CD4-positive, alpha-beta T cell treated with Interferon gamma for 1 hour (primary cell): ENCODE results near the gene LDLRAD2.
"Not testable (repeated sequence)": the region's sequence is repeated elsewhere in the genome, so short reads cannot be mapped to it uniquely, and the experiment has no call there.

Source experiments
- DNase-seq: peaks from one replicate; pipeline ENCODE4 v3.0.0-alpha.2; 2020

The LDLRAD2 gene

DNA sequence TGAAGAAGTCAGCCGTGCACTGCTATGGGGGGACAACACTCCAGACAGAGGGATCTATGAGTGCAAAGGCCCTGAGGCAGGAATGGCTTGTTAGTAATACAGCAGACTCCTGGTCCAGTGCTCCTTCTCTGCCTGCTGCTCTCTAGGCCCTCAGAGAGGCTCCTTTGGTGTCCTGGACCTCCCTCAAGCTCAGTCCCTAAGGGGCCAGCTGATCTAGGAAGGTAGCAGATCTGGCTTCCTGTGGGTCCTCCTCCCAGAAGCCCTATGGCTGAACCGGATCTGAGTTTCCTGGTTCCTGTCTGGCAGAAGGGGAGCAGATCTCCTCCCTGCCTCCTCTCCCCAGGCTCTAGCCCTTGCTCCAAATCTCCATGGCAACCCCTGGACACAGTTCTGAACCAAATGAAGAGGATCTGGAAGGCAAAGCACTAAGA is at the start of gene LDLRAD2:
TSS of gene LDLRAD2 (plus strand) at position 391 of the 431 bp plus-strand sequence. CDS start 187 bp downstream, outside the sequence.
- DNase-seq, result no peak

DNA sequence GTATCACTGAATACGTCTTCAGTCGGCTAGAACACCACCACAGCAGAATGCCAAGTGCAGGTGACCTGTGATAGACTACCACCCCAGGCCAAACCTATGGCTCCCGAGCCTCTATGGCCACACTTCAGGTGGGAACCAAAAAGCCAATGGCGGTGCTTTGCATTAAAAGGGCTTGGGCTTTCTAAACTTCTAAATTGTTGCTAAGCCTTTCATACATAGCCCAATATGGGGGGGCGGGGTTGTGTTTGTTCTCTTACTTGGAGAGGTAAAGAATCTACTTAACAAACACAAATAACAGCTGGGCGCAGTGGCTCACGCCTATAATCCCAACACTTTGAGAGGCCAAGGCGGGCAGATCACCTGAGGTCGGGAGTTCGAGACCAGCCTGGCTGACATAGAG is 48.8 kb upstream of the LDLRAD2 start:
- no peak for DNase-seq

DNA sequence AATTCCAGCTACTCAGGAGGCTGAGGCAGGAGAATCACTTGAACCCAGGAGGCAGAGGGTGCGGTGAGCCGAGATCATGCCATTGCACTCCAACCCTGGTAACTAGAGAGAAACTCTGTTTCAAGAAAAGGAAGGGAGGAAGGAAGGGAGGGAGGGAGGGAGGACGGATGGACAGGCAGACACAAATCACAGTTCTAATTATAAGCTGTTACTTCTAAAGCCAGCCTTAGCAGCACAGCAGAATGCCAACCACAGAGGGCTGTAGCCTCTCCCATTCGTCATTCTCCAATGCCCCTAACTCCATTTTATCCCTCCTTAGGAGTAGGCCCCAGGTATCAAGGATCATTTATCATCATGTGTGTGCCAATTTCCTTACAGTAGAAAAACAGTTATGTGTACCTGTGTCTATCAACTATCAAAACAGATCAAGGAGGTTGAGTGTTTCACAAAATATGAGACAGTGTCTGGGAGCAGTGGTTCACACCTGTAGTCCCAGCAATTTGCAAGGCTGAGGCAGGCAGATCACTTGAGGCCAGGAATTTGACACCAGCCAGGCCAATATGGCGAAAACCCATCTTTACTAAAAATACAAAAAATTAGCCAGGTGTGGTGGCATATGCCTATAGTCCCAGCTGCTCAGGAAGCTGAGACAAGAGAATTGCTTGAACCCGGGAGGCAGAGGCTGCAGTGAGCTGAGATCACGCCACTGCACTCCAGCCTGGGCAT is 48.2 kb upstream of the LDLRAD2 start:
- no peak for DNase-seq

GRCh38 chr1:21764615-21765423 is 47.2 kb upstream of the LDLRAD2 start:
- peak; percentile 47 for DNase-seq

DNA sequence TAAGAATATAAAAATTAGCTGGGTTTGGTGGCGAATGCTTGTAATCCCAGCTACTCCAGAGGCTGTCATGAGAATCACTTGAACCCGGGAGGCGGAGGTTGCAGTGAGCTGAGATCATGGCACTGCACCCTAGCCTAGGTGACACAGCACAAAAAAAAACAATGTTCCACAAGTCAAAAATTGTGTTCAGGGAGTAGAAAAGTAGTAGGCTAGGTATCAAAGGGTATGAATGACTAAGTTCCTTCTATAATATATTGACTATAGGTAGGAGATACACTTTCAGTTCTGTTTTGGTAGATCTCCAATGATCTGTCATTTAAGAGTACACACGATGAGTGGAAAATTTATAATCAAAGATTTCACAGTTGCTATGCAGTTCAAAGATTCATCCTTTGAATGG is 45.9 kb upstream of the LDLRAD2 start:
- no peak for DNase-seq

- DNase-seq, result not testable (repeated sequence)
These were observed 45.0 kb upstream of the LDLRAD2 start for GRCh38 chr1:21767106-21767505.

- no peak for DNase-seq
These were observed 41.9 kb upstream of the LDLRAD2 start for GRCh38 chr1:21770201-21770600.

- DNase-seq, result not testable (repeated sequence)
These were observed 41.5 kb upstream of the LDLRAD2 start for GRCh38 chr1:21770602-21771001.

GRCh38 chr1:21771672-21772071 is 40.4 kb upstream of the LDLRAD2 start:
- DNase-seq, result not testable (repeated sequence)

- DNase-seq, result no peak
These were observed 38.5 kb upstream of the LDLRAD2 start for GRCh38 chr1:21773585-21773984.

DNA sequence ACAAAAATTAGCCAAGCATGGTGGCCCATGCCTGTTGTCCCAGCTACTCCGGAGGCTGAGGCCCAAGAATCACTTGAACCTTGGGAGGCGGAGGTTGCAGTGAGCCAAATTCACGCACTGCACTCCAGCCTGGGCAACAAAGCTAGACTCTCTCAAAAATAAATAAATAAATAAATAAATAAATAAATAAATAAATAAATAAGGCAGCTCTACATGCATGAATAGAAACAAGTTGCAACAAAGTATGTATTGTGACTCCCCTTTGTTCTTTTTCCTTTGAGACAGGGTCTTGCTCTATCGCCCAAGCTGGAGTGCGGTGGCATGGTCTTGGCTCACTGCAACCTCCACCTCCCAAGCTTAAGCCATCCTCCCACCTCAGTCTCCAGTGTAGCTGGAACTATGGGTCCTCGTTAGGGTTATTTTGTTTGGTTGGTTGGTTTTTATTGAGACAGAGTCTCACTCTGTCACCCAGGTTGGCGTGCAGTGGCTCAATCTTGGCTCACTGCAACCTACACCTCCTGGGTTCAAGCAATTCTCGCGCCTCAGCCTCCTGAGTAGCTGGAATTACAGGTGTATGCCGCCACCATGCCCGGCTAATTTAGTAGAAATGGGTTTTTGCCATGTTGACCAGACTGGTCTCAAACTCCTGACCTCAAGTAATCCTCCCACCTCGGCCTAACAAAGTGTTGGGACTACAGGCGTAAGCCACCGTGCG is 37.1 kb upstream of the LDLRAD2 start:
- no peak for DNase-seq

DNA sequence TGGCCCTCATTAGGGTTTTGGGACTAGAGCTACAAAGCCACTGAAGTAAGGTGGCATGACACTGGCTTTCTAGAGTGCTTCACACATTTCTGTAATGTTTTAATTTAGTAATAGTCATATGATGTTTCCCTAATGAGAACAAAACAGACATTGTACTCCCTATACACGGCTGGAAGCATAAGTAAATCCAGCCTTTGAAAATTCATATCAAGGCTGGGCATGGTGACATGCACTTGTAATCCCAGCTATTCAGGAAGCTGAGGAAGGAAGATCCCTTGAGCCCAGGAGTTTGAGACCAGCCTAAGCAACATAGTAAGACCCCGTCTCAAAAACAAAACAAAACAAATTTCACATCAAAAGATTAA is 36.5 kb upstream of the LDLRAD2 start:
- no peak for DNase-seq

DNA sequence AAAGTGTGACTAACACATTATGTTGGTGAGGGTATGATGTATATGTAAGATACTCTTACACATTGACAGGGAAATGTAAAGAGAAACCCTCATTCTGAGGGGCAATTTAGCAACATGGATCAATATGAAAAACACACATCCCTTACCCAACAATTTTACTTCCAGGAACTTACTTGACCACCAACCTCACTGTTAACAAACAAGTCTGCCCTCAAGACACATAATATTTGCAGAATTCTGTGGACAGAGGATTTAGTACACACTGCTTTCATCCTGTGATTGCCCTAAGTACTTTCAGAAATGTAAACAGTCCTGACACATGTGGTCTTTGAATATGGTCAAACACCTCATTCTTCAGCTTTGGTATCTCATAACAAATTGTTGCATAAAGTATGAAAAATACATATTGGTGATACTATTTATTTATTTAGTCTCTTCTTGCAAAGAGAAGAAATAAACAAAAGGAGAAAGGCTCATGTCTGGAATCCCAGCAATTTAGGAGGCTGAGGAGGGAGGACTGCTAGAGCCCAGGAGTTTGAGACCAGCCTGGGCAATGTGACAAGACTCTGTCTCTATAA is 36.0 kb upstream of the LDLRAD2 start:
- no peak for DNase-seq

DNA sequence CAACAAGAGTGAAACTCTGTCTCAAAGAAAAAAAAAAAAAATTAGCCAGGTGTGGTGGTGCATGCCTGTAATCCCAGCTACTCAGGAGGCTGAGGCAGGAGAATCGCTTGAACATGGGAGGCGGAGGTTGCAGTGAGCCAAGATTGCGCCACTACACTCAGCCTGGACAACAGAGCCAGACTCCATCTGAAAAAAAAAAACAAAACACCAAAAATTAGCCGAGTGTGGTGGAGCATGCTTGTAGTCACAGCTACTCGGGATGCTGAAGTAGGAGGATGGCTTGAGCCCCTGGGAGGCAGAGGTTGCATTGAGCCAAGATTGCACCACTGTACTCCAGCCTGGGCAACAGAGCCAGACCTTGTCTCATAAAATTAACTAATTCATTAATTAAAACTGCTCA is 35.1 kb upstream of the LDLRAD2 start:
- not testable (repeated sequence) for DNase-seq

DNA sequence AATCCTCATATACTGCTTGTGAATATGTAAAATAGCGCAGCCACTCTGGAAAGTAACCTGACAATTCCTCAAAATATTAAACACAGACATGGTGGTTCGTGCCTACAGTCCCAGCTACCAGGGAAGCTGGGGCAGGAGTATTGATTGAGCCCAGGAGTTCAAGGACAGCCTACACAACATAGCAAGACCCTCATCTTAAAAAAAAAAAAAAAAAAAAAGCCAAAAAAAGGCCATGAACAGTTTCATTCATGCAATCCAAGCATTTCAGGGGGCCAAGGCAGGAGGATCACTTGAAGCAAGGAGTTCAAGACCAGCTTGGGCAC is 33.7 kb upstream of the LDLRAD2 start:
- DNase-seq, result no peak

DNA sequence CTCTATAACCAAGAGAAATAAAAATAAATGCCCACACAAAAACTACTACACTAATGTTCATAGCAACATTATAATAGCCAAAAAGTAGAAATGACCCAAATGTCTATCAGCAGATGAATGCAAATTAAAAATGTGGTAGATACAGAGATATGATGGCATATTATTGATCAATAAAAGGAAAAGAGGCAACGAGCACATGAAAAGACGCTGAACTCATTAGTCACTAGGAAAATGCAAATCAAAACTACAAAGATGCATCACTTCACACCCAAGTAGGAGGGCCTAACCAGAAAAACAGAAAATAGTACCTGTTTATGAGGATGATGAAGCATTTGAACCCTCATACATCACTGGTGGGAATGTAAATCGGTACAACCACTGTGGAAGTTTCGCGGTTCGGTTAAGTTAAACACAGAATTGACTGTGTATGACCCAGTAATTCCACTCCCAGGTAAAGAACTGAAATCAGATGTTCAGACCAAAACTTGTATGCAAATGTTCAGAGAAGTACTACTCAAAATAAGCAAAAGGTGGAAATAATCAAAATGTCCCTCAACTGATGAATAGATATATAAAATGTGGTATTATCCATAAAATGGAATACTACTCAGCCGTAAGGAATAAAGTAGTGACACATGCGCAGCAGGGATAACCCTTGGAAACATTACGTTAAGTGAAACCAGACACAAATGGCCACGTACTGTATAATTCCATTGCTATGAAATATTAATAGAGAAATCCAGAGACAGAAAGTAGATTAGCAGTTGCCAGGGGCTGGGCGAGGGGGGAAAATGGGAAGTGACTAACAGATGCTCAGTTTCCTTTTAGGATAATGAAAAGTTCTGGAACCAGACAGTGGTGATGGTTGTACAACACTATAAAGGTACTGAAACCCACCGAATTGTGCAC is 32.2 kb upstream of the LDLRAD2 start:
- no peak for DNase-seq

DNA sequence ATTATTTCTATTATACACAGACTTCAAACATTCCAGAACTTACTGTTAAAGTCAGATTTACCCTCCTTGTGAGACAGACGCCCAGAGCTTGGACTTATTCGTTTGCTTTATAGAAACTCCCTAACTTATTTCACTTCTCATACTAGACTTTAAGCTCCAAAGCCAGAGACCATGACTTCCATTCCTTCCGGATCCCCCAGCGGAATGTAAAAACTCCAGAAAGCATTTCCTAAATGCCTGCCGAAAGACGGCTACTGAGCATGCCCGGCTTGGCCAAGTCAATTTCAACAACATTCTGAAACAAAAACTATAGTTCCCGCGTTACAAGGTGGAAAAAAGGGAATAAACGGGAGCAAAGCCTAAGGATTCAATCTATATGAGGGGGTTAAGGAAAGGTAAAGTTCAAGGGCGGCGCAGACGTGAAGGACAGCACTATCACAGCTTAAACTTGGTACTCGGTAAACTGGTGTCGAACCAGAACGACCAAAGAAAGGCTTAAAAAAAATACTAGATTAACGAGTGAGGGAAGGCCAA is 30.2 kb upstream of the LDLRAD2 start:
- no peak for DNase-seq

DNA sequence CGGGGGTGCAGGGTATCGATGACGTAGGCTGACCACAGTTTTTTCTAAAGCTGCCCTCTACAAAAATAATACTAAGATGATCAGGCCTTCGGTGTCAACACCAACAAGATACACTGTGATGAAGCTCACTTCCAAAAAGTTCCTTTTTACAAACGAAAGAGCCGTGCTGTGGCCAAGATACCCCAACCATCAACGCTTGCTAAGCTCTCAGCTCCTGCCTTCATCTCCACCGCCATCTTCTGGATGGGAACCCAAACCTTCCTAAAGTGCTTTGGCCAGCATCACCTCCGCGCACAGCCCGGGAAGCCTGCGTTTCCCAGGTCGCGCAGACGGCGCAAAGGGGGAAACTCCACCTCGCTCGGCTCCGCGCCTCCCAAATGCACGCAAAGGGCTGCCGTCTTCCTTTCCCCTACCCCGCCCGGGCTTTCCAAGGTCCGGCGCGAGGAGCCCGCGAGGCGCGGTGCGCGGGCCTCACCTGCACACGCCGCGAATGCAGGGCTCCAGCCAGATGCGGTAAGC is 29.7 kb upstream of the LDLRAD2 start:
- DNase-seq, result peak; percentile 45

DNA sequence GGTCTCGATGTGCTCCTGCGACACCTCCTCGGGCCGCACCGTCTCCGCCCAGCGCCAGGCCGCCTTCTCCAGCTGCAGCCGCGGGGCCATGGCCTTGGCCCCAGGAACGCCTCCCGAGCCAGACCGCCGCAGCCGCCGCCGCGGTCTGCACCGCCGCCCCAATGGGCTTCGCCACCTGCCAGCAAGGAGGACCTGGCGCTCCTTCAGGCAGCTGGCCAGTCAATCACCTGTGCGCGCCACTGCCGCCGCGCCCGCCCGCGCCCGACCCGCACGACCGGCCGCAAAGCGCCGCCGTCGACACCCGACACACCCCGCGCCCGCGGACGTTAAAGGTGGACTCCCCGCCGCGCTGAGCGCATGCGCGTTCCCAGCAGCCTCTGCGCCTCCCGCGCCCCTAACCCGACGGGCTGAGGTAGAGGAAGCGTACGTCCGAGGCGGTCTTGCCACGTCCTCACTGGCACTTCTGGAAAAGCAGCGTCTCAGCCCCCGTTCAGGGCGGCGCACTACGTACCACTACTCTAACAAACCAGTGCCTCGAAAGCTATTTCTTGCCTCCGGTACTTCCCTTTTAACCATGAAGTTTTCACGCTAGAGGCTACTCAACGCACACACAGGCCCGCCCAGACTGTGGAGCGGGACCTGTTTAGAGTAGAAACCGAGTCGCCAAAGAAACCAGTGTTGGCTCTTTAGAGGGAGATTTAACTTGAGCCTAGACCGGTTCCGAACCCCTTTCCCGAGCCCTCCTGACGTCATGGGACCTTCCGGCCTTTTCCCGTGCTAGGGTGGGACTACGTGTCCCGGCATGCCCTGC is 29.0 kb upstream of the LDLRAD2 start, which contains the start of gene USP48:
TSS of gene USP48 (minus strand) at position 282 of the 811 bp plus-strand sequence. CDS start at position 90, 192 bp downstream.
- peak; percentile 98 for DNase-seq
